Endothelial cell of umbilical vein (primary cell): ENCODE measurements around the gene FBXW10B. TPM values are rescaled to one million over a fixed set of nuclear protein-coding genes. Genes with fewer than 3 reads are reported as not detected.
A peak's percentile ranks its signal among the peaks of the same experiment; 100 is the strongest.

ENCODE experiments used
- BruUV-seq: library from RNA; stranded (reverse); fragments of 400-500 nt; replicated peaks from 2 replicates; lab custom pipeline; 2021; lab: Mats Ljungman, UMichigan
- CTCF ChIA-PET: fragments of 300-600, 350-600 bp; sonication (Branson Sonifier 250); formaldehyde crosslinking; loops from one replicate; lab custom pipeline; 2021; ENCODE audit warnings: antibody characterized with exemption, inconsistent platforms; lab: Charles Lee
- POLR2A ChIA-PET: fragments of 300-600, 350-600 bp; sonication (Branson Sonifier 250); formaldehyde crosslinking; loops from one replicate; lab custom pipeline; 2021; ENCODE audit warnings: antibody characterized with exemption, inconsistent platforms; lab: Charles Lee
- DNase-seq: peaks from one replicate; pipeline ENCODE4 v3.0.0-alpha.2; 2011; ENCODE audit warnings: low read depth, low spot score
- FAIRE-seq: peaks from 2 replicates; lab custom pipeline; 2011; peaks lifted over from hg19 to GRCh38; lab: Jason Lieb, UNC
- H2AFZ ChIP-seq: 2 replicates; pipeline ENCODE4 v1.6.0; 2012; ENCODE audit warnings: low read depth, low read length, control low read depth, inconsistent platforms
- H3K27ac ChIP-seq: 2 replicates; pipeline ENCODE4 v1.5.1; 2011; ENCODE audit warnings: low read depth, mild to moderate bottlenecking, control low read depth, low read length, moderate library complexity; ENCODE audit not compliant: insufficient read depth
- H3K27me3 ChIP-seq, 2 experiments: 2 replicates each; pipeline versions ENCODE4 v1.6.0 to v1.6.1; 2011; ENCODE audit warnings: low read length in 2 of 2, mixed read lengths in 1 of 2; ENCODE audit not compliant: control insufficient read depth in 2 of 2, insufficient read depth in 2 of 2
- H3K36me3 ChIP-seq, 2 experiments: 2 replicates in 1 of 2; 3 replicates in 1 of 2; pipeline ENCODE4 v1.5.1; 2011; ENCODE audit warnings: low read length in 2 of 2, mild to moderate bottlenecking in 1 of 2, moderate library complexity in 1 of 2; ENCODE audit not compliant: control insufficient read depth in 2 of 2, insufficient read depth in 2 of 2; ENCODE audit errors: extremely low read depth in 1 of 2
- H3K4me1 ChIP-seq: 3 replicates; pipeline ENCODE4 v1.5.1; 2011; ENCODE audit warnings: mild to moderate bottlenecking, low read length; ENCODE audit not compliant: control insufficient read depth, insufficient read depth; ENCODE audit errors: extremely low read depth
- H3K4me2 ChIP-seq: 2 replicates; pipeline ENCODE4 v1.6.1; 2011; ENCODE audit warnings: low read length, control low read depth, mixed read lengths; ENCODE audit not compliant: insufficient read depth
- H3K4me3 ChIP-seq, 3 experiments: fragments of 200-600 bp in 1 of 3; sonication (generic), shearing (Covaris generic) in 1 of 3; replicated peaks in 1 of 3; 2 replicates each; pipeline ENCODE4 v1.5.1; 2011 to 2016; ENCODE audit warnings: control low read depth in 3 of 3, low read length in 3 of 3, mild to moderate bottlenecking in 2 of 3, inconsistent platforms in 1 of 3, low read depth in 1 of 3, moderate library complexity in 1 of 3; ENCODE audit not compliant: insufficient read depth in 1 of 3
- H3K79me2 ChIP-seq: 2 replicates; pipeline ENCODE4 v1.6.0; 2012; ENCODE audit warnings: low read length, inconsistent platforms; ENCODE audit not compliant: control insufficient read depth, insufficient read depth
- H3K9ac ChIP-seq: replicated peaks from 2 replicates; pipeline ENCODE3; 2011; ENCODE audit warnings: low read length, control low read depth; ENCODE audit not compliant: insufficient read depth; ENCODE audit errors: extremely low read depth
- H3K9me1 ChIP-seq: replicated peaks from 3 replicates; pipeline ENCODE4 v1.6.0; 2011; ENCODE audit warnings: mild to moderate bottlenecking, low read length; ENCODE audit not compliant: control insufficient read depth, insufficient read depth; ENCODE audit errors: extremely low read depth
- H3K9me3 ChIP-seq: replicated peaks from 2 replicates; pipeline ENCODE4 v1.5.1; 2012; ENCODE audit warnings: low read length, inconsistent platforms; ENCODE audit not compliant: control insufficient read depth, insufficient read depth
- H4K20me1 ChIP-seq: replicated peaks from 2 replicates; pipeline ENCODE3; 2011; ENCODE audit warnings: mild to moderate bottlenecking, low read length; ENCODE audit not compliant: control insufficient read depth, insufficient read depth; ENCODE audit errors: extremely low read depth
- CTCF ChIP-seq, 2 donors: IDR thresholded peaks; 1 replicate in 1 of 2; 2 replicates in 1 of 2; pipeline ENCODE4 v1.5.1; 2011; ENCODE audit warnings: low read length in 2 of 2, mild to moderate bottlenecking in 2 of 2, moderate library complexity in 2 of 2, control low read depth in 1 of 2, inconsistent platforms in 1 of 2, low read depth in 1 of 2; ENCODE audit not compliant: insufficient read depth in 1 of 2; ENCODE audit errors: extremely low read depth in 1 of 2
- EZH2 ChIP-seq: IDR thresholded peaks from 2 replicates; pipeline ENCODE4 v1.6.1; 2012; ENCODE audit warnings: borderline replicate concordance, low read depth, mild to moderate bottlenecking, moderate library complexity, low read length, inconsistent platforms; ENCODE audit not compliant: severe bottlenecking
- FOS ChIP-seq: IDR thresholded peaks from 2 replicates; pipeline ENCODE4 v1.6.1; 2011; ENCODE audit warnings: mild to moderate bottlenecking, low read length, moderate library complexity, borderline replicate concordance; ENCODE audit not compliant: insufficient read depth
- GATA2 ChIP-seq: IDR thresholded peaks from 2 replicates; pipeline ENCODE4 v1.7.0; 2011; ENCODE audit warnings: low read depth, mild to moderate bottlenecking, moderate library complexity, mixed read lengths, low read length; ENCODE audit not compliant: insufficient read length, insufficient read depth
- JUN ChIP-seq: IDR thresholded peaks from 2 replicates; pipeline ENCODE4 v1.6.1; 2011; ENCODE audit warnings: borderline replicate concordance, low read depth; ENCODE audit not compliant: insufficient read length, insufficient read depth
- MAX ChIP-seq: IDR thresholded peaks from 2 replicates; pipeline ENCODE4 v1.6.1; 2011; ENCODE audit not compliant: insufficient read depth, insufficient read length
- MYC ChIP-seq: IDR thresholded peaks from one replicate; pipeline ENCODE4 v1.6.1; 2011; ENCODE audit warnings: mild to moderate bottlenecking, low read depth, low read length
- POLR2A ChIP-seq: IDR thresholded peaks from 2 replicates; pipeline ENCODE4 v1.6.1; 2012; ENCODE audit warnings: low read depth, mild to moderate bottlenecking, control low read depth, low read length
- POLR2AphosphoS5 ChIP-seq: IDR thresholded peaks from 2 replicates; pipeline ENCODE4 v1.6.1; 2012; ENCODE audit warnings: low read depth, mild to moderate bottlenecking, control low read depth, low read length, moderate library complexity; ENCODE audit not compliant: insufficient read depth
- dilution Hi-C: fragments of 300-500 bp; cut with MboI; formaldehyde crosslinking; loops from one replicate; pipeline ENCODE4 v1.15.0; 2019; ENCODE audit warnings: low sequenced_read_pairs; ENCODE audit not compliant: extremely low pct_ligation_motif_present
- intact Hi-C: fragments of 100-400 bp; cut with micrococcal nuclease; formaldehyde crosslinking; loops from one replicate; pipeline ENCODE4 v1.10.0; 2022
- polyA plus RNA-seq, 4 experiments: library from polyadenylated mRNA; depleted of rRNA in 3 of 4; stranded (reverse) in 3 of 4; unstranded in 1 of 4; fragments of >200 nt; gene quantifications; 2 replicates each; pipeline versions ENCODE4 v1.2.1 to v1.2.3, GENCODE V29; 2011 to 2012; ENCODE audit warnings: missing spikeins in 1 of 4
- total RNA-seq: library from RNA; stranded (reverse); gene quantifications from 2 replicates; pipeline ENCODE4 v1.2.3, GENCODE V29; 2021

FBXW10B gene
- total and polyA plus RNA-seq, 2 donors (not counting 3 experiments of a cell fraction or from before 2014, with no cell fraction given), result 1.3 to 2.5 TPM

GRCh38 chr17:15650741-15651582 is 31.5 kb upstream of the FBXW10B start:
- Histone ChIP-seq H3K4me2 (peak overlapping the region; percentile 51), H3K4me3 (peak overlapping the region; percentile 8 to 59 (median 57)), H3K27me3 (no peaks in the 10 kb centered on the region), H3K27ac (peak overlapping the region; percentile 50), H3K4me1 (peaks cover 26% of the 10 kb centered on the region), H4K20me1 (no peaks in the 10 kb centered on the region), H3K9ac (peak overlapping the region; percentile 48), H2AFZ (peak overlapping the region; percentile 37), H3K79me2 (peaks cover 9% of the 10 kb centered on the region), H3K36me3 (no peaks in the 10 kb centered on the region), H3K9me1 (no peaks in the 10 kb centered on the region), H3K9me3 (no peaks in the 10 kb centered on the region)
- BruUV-seq, result TSS peak; percentile 39
- DNase-seq, result peak; percentile 22
- intact Hi-C loops (loop anchor here (1.0 to 2.0 kb wide), 2 partner anchors 33 to 390 kb away; partner anchors contain the start of gene TRIM16), dilution Hi-C loops (no loop called here)
- TF ChIP-seq POLR2AphosphoS5 (no peak), GATA2 (no peak), POLR2A (no peak), CTCF (IDR thresholded peaks at IDR 0.05; ENCODE audit: extremely low read depth in 1 of 2, insufficient read depth in 1 of 2, low read depth in 1 of 2, low read length in 2 of 2) (no peak), JUN (no peak), MAX (no peak), FOS (no peak), MYC (no peak), EZH2 (no peak)
- POLR2A ChIA-PET, result interaction anchor here (0.9 kb wide), 1 partner anchor 10 kb away, joined by 3 read pairs; no protein-coding TSS in a partner anchor
- no peak for FAIRE-seq
- CTCF ChIA-PET, result interaction anchor here (0.7 to 1.2 kb wide), 2 partner anchors 48 to 348 kb away, joined by 3 read pairs; partner anchors contain the start of genes TTC19, ZNF286A and ZSWIM7
